GM19324 (cell line): ENCODE results near the gene SIRT4.

Source experiments
- ATAC-seq: cut with Tn5 transposase; IDR thresholded peaks from one replicate; pipeline ENCODE4 v1.9.1; 2021; ENCODE audit warnings: mild to moderate bottlenecking, moderate library complexity; ENCODE audit not compliant: unreplicated experiment, low FRiP score

The SIRT4 gene

DNA sequence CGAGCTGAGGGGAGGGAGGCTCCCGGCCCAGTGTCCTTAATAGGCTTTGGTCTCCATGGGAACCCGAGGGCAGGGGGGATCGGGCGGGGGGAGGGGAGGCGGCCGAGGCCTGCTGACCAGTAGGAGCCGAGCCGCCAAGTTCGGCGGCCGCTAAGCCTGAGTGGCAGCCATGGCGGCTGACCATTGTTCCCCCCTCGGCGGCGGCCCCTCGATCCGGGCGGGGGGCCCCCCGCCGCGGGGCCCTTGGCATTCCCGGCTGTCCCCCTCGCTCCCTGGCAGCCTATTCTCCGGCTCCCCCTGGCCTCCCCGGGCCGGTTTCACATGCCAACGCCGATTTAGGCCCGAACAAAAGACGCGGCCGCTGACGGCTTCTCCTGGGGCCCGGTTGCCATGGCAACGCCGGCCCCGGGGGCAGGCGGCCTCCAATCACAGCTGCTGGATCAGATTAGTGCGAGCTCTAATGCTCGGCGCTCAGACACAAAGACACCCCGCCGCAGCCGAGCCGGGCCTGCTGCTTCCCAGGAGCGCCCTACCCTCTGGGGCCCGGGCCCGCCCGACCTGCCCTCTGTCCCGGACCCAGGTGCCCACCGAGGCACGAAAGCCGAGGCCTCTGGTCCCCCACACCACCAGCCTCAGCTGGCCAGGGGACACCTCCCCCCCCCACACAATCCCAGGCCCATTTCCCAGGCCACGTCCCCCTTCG is 59.5 kb downstream of the SIRT4 start:
- ATAC-seq: no peak
